GM18868 (cell line): ENCODE measurements around the gene MC2R.

Experiments
- ATAC-seq: cut with Tn5 transposase; IDR thresholded peaks from one replicate; pipeline ENCODE4 v1.9.1; 2021; ENCODE audit warnings: mild to moderate bottlenecking, moderate library complexity; ENCODE audit not compliant: unreplicated experiment

MC2R gene

GRCh38 chr18:13915391-13915790, at the start of gene MC2R:
TSS of gene MC2R (minus strand) at chr18:13915536. CDS start at chr18:13885518, 30,018 bp downstream.
- no peak for ATAC-seq

DNA sequence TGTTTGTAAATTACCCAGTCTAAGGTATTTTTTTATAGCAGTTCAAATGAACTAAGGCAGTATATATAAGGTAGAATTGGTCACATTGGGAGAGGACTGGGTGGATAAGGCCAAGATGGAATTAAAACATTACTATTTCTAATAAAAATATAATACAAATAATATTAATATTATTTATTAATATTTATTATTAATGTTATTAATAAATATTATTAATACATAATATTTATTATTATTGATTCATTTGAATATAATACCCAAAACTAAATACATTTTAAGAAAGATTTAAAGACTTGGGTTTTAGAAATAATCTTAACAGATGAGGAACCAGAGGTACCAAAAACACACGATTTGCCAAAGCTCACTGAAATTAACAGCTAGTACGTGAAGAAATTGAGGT, 30.5 kb upstream of the MC2R start:
- ATAC-seq: no peak

GRCh38 chr18:13943338-13943737, 28.0 kb upstream of the MC2R start:
- ATAC-seq: no peak

GRCh38 chr18:13940326-13940725, 25.0 kb upstream of the MC2R start:
- no peak for ATAC-seq

GRCh38 chr18:13934676-13935075, 19.3 kb upstream of the MC2R start:
- ATAC-seq: peak; percentile 86

DNA sequence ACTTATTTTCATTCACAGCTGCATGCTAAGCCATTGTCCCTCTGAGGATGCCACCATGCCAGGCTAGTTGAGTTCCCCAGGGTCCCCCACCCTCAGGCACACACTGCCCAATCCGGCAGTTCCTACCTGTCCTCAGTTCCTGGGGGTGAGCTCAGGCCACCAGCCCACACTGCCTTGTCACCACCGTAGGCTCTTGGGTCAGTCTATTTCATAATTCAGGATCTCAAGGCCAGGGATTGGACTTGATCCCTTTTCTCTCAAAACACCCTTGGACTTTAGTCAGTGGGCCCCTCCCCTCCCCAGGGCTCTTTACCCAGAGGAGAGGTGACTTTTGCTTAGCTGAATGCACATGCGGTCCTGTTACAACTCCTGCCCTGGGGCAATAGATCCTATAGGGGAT, 18.7 kb upstream of the MC2R start:
- ATAC-seq: no peak

DNA sequence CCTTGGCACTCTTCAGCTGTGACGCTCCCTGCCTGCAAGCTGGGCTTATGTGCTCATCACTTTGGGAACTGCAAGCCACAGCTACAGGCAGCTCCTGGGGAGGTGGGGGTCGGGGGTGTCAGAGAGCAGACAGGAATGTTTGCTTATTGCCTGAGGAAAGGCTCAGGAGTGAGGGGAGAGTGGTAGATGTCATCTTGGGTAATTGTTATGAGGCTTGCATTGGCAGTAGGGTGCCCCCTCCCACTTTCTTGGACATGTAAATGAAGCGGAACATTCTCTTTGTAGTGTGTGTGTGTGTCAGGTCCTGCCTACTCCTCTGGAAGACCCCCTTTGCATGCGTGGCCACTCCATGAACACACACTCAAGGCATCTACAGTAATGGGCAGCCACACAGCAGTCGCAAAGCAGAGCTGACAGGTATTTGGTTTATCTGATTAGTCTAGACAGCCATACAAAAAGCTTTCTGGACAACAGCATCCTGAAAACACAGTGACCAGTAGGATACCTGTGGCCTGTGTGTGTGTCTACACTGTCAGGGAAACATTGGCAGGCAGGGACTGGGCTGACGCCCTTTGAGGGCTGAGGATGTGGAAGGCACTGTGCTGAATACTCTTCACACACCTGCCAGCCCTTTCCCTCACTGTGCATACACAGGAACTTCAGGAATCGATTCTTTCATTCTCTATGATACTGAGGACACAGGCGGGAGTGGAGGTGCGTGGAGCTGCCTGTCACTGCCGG, 17.1 kb upstream of the MC2R start:
- ATAC-seq: no peak

DNA sequence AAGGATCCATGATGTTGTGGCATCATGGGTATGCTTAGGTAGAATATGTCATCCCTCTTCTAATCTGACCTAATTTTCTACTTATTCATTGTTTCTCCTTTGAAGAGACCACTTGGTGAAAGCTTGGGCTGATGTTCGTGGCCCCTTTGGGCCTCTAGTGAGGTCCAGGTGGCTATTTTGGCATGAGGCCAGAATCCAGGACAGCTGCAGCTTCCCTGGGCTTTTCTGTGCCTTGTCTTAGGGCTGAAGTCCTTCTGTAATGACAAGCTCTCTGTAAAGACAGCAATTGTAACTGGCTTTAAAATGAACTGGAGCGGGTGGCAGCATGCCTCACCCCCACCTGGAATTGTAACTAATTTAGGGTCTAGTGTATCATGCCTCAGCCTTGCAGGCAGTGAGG, 15.6 kb upstream of the MC2R start:
- no peak for ATAC-seq

- no peak for ATAC-seq
These were observed 7.9 kb upstream of the MC2R start for GRCh38 chr18:13923221-13923620.

DNA sequence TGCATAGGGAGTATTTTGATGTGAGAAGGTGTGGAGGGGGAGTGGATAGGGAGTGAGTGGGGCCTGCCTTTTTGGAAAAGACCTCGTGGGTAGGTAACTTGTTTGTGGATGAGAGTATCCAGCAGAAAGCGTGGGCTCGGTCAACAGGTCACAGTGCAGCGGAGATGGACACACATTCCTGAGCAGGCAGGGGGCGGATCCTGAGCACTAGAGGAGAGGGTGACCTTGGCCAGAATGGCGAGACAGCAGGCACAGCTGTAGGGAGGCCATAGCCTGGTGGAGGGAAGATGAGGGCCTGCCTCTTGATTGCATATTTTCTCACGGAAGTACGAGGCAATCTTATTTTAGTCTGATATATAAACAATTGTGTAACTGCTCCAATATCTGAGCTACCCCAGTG, 3.6 kb upstream of the MC2R start:
- ATAC-seq: no peak

GRCh38 chr18:13917401-13917800, 2.1 kb upstream of the MC2R start:
- no peak for ATAC-seq

- no peak for ATAC-seq
These were observed 1.2 kb upstream of the MC2R start for GRCh38 chr18:13916559-13916958.

DNA sequence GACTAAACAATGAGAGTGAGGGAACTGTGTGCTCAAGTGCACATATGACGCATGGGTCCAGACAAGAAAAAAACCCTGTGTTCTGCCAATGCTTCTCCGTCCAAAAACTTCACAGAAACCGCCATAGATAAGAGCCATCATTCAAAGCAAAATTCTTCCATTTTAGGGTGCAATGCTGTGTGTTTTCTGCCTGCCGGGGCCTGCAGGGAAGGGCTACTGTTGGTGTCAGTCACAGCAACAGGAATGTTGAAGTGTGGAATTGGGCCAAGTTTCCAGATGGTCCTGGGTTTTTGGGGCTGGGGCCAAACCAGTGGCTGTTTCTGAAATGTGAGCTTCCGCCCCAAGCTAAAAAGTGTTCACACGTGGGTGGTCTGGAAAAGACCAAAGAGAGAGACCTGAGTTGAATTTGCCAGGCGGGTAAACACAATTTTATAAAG, 677 bp upstream of the MC2R start:
- ATAC-seq: no peak

DNA sequence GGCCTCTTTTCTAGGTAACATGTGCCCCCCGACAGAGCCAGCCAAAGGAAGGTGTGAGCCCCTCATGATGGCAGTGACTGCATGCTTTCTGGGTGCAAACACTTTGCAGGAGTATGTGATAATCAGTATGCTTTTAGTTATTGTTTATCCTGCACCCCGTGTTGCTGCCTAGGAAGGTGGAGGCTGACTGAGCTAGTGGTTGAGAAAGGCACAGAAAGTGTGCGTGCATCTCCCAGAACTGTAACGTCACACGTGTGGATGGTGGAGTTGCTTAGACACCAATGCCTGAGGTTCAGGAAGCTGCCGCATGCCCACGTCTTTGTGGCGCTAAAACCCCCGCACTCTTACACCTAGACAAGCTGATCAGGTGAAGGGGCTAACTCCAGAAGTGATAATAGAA, 580 bp downstream of the MC2R start:
- no peak for ATAC-seq

- ATAC-seq: no peak
These were observed 1.2 kb downstream of the MC2R start for GRCh38 chr18:13914170-13914569.

DNA sequence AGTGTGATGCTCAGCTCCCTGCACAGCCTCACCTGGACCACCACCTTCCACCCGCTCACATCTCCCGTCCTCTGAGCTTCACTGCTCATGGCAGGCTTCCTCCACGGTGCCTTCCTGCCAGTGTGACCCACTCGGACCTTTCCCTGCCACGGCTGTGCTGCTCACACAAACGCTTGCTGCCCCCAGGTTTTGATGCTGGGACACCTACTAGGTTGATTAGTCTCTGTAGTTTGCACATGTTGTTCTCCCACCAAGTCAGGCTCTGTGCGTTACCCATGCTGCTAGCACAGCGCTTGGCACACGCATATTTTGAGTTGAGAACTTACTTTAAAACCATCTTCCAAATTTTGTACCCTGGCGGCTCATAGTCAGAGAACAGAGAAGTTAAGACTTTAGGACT, 2.1 kb downstream of the MC2R start:
- ATAC-seq: no peak

- no peak for ATAC-seq
These were observed 2.7 kb downstream of the MC2R start for GRCh38 chr18:13912601-13913000.

DNA sequence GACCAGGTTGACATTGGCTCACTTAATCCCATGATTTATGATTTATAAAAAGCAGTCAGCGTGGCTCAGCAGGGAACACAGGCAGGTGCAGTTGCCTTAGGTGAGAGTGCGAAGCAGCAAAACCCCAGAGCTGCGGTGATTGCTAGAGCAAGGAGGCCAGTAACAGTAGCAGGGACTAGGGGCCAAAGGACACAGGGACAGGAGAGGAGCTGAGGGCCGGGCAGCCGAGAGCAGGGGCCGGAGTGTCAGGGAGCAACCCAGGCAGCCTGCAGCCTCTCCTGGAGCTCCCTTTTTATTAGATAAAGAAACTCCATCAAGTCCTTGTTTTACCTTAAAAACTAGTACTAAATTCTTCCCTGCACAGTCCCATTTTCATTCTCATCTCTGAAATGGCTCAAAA, 4.3 kb downstream of the MC2R start:
- no peak for ATAC-seq

GRCh38 chr18:13910501-13910900, 4.8 kb downstream of the MC2R start:
- ATAC-seq: no peak

DNA sequence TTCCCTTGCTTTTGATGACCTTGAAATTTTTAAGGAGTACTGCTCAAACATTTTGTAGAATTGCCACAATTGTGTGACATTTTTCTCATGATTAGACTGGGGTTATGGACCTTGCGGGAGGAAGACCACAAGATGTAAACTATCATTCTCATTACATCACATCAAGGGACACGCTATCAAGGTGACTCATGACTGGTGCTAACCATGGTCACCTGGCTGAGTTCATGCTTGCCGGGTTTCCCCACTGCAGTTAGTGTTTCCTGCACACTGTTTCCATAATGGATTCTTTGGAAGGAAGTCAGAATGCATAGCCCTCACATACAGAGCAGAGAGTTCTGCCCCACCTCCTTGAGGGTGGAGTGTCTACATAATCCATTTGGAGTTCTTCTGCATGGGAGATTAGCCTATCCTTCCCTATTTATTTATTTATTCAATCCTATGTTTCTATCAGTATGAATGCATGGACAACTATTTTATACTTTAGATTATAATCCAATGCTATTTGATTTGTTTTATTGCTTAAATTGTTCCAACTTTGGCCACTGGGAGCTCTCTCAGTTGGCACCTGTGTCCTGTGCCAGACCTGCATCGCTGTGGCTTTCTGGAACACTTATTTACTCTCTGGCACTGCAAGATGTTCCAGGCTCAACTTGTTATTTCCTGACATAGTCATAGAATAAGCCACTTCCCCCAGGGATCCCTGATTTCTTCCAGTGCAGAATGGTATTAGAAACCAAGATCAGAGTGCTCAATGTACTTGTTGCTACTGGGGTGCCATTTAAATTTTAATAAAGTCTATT, 6.0 kb downstream of the MC2R start:
- no peak for ATAC-seq

- no peak for ATAC-seq
These were observed 14.7 kb downstream of the MC2R start for GRCh38 chr18:13900633-13901032.

GRCh38 chr18:13895505-13896033, 19.8 kb downstream of the MC2R start:
- ATAC-seq: no peak
